Gastrocnemius medialis (tissue), 4 donors: ENCODE results near the gene NFASC.

ENCODE experiments used
- POLR2A ChIP-seq, 2 donors: fragments of 450-650 bp; IDR thresholded peaks; one replicate each; pipeline ENCODE4 v1.6.1; 2017; ENCODE audit warnings: antibody characterized with exemption in 2 of 2, mild to moderate bottlenecking in 2 of 2, moderate library complexity in 2 of 2
- TF ChIP-seq, protein P1 (sequence below), 5 experiments: fragments of 450-650 bp in 3 of 5; fragments of 200-600 bp in 2 of 5; sonication (generic) in 2 of 5; IDR thresholded peaks in 4 of 5; conservative IDR thresholded peaks in 1 of 5; 1 replicate in 4 of 5; 2 replicates in 1 of 5; pipeline ENCODE4 v1.5.1; 2016 to 2019; ENCODE audit warnings: antibody characterized with exemption in 5 of 5, mild to moderate bottlenecking in 3 of 5, moderate library complexity in 3 of 5

DNA sequence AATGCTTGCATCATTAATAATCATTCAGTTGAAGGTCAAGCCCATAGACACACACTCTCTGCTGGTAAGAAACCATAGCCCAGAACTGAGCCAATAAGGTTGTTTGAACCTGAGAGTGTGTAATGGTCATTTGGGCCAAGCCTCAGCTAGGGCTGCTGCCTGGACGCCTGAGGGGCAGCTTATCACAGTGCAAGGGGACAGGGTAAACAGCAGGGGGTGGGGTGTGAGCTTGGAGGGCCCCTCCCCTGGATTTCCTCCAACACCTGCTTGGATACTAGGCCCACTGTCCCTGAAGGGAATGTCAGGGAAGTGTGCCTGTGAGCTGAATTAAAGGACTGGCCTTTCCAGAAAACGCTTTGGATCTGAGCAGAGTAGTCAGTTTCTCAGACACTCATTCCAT lies 147.7 kb downstream of the NFASC start:
- TF ChIP-seq, protein P1, sequence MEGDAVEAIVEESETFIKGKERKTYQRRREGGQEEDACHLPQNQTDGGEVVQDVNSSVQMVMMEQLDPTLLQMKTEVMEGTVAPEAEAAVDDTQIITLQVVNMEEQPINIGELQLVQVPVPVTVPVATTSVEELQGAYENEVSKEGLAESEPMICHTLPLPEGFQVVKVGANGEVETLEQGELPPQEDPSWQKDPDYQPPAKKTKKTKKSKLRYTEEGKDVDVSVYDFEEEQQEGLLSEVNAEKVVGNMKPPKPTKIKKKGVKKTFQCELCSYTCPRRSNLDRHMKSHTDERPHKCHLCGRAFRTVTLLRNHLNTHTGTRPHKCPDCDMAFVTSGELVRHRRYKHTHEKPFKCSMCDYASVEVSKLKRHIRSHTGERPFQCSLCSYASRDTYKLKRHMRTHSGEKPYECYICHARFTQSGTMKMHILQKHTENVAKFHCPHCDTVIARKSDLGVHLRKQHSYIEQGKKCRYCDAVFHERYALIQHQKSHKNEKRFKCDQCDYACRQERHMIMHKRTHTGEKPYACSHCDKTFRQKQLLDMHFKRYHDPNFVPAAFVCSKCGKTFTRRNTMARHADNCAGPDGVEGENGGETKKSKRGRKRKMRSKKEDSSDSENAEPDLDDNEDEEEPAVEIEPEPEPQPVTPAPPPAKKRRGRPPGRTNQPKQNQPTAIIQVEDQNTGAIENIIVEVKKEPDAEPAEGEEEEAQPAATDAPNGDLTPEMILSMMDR (IDR thresholded peaks at IDR 0.05 in 4 of 5, conservative IDR thresholded peaks at IDR 0.05 in 1 of 5): no peak
- no peak for TF ChIP-seq POLR2A (IDR thresholded peaks at IDR 0.05)
